Measurements from ENCODE around the gene PRKCB. TPM values are rescaled to one million over a fixed set of nuclear protein-coding genes. Genes with fewer than 3 reads are reported as not detected.

Gene PRKCB
- polyA plus RNA-seq, 2 of the 4 experiments (the other 2 are of a cell fraction): 0.09 to 0.22 TPM

- H3K9me3 ChIP-seq: no peaks in the 10 kb centered on the region
- ATAC-seq: no peak
- H3K4me3 ChIP-seq: no peak overlapping the region
- no peaks in the 10 kb centered on the region for H3K4me1 ChIP-seq
- no peak for FAIRE-seq
- no peak for TF ChIP-seq PHF8 (IDR thresholded peaks at IDR 0.05; ENCODE audit: borderline replicate concordance, low read depth)
- TF ChIP-seq MAX (IDR thresholded peaks at IDR 0.05): no peak
- TF ChIP-seq SMC3 (IDR thresholded peaks at IDR 0.05): no peak
- TF ChIP-seq NFE2L2 (conservative IDR thresholded peaks at IDR 0.05; ENCODE audit: low read length): no peak
- no peak for TF ChIP-seq ZNF302 (CRISPR knock-in tag; IDR thresholded peaks at IDR 0.05)
- no peak for TF ChIP-seq ZSCAN20 (CRISPR knock-in tag; IDR thresholded peaks at IDR 0.05)
- TF ChIP-seq JUN (IDR thresholded peaks at IDR 0.05): no peak
- no peak for TF ChIP-seq ELK1 (IDR thresholded peaks at IDR 0.05; ENCODE audit: low read depth, low read length)
- TF ChIP-seq NPAS2 (CRISPR knock-in tag; IDR thresholded peaks at IDR 0.05; ENCODE audit: borderline replicate concordance): no peak
- TF ChIP-seq HEYL (CRISPR knock-in tag; IDR thresholded peaks at IDR 0.05): no peak
- TF ChIP-seq ZFP36 (IDR thresholded peaks at IDR 0.05; ENCODE audit: borderline replicate concordance, partially characterized antibody): no peak
- no peak for TF ChIP-seq RARB (CRISPR knock-in tag; IDR thresholded peaks at IDR 0.05)
- TF ChIP-seq CEBPB (IDR thresholded peaks at IDR 0.05): no peak
- no peak for TF ChIP-seq ATOH8 (CRISPR knock-in tag; IDR thresholded peaks at IDR 0.05; ENCODE audit: low read depth)
- TF ChIP-seq MAFK (IDR thresholded peaks at IDR 0.05; ENCODE audit: partially characterized antibody): no peak
- TF ChIP-seq ZC3H11A (IDR thresholded peaks at IDR 0.05): no peak
- POLR2A ChIA-PET: no interaction called here
- CTCF ChIA-PET: no interaction called here
- WGBS (ENCODE audit: missing lambda C conversion rate): 1% methylated on average over 3 of the region's 3 CpGs
- H3K4me2 ChIP-seq: no peak overlapping the region
- no peak for DNase-seq (ENCODE audit: low read depth in 1 of 2, low spot score in 1 of 2)
- no peak overlapping the region for H3K27ac ChIP-seq
Observed at GRCh38 chr16:24149102-24149501, 313.3 kb downstream of the PRKCB start.

GRCh38 chr16:24150282-24150681 lies 314.5 kb downstream of the PRKCB start:
- H3K4me3 ChIP-seq: no peak overlapping the region
- ATAC-seq: no peak
- H3K4me2 ChIP-seq: no peak overlapping the region
- H3K9me3 ChIP-seq: no peaks in the 10 kb centered on the region
- CTCF ChIA-PET: no interaction called here
- 2% methylated on average over 2 of the region's 2 CpGs for WGBS (ENCODE audit: missing lambda C conversion rate)
- FAIRE-seq: no peak
- POLR2A ChIA-PET: no interaction called here
- DNase-seq (ENCODE audit: low read depth in 1 of 2, low spot score in 1 of 2): no peak
- no peak for TF ChIP-seq SREBF2 (IDR thresholded peaks at IDR 0.05)
- no peak for TF ChIP-seq KDM5A (IDR thresholded peaks at IDR 0.05)
- H3K27ac ChIP-seq: no peak overlapping the region
- H3K4me1 ChIP-seq: no peaks in the 10 kb centered on the region

GRCh38 chr16:24151482-24151939 lies 315.7 kb downstream of the PRKCB start:
- H3K4me2 ChIP-seq: no peak overlapping the region
- no peak for FAIRE-seq
- TF ChIP-seq GATA3 (IDR thresholded peaks at IDR 0.05; ENCODE audit: borderline replicate concordance) (no peak), KDM1A (IDR thresholded peaks at IDR 0.05; ENCODE audit: low read depth) (no peak), JUN (IDR thresholded peaks at IDR 0.05) (no peak), PBX3 (IDR thresholded peaks at IDR 0.05) (no peak), ZC3H11A (IDR thresholded peaks at IDR 0.05) (no peak), BHLHE40 (IDR thresholded peaks at IDR 0.05; ENCODE audit: low read depth, low read length) (no peak), HOXB13 (CRISPR knock-in tag; IDR thresholded peaks at IDR 0.05; ENCODE audit: low read depth) (no peak), RAD21 (conservative IDR thresholded peaks at IDR 0.05 in 1 of 2, IDR thresholded peaks at IDR 0.05 in 1 of 2) (no peak), FOSB (CRISPR knock-in tag; IDR thresholded peaks at IDR 0.05) (no peak), E2F6 (IDR thresholded peaks at IDR 0.05; ENCODE audit: borderline replicate concordance, low read depth) (no peak), ZSCAN20 (CRISPR knock-in tag; IDR thresholded peaks at IDR 0.05) (no peak), CTCF (IDR thresholded peaks at IDR 0.05) (no peak), ATOH8 (CRISPR knock-in tag; IDR thresholded peaks at IDR 0.05; ENCODE audit: low read depth) (no peak), JUNB (IDR thresholded peaks at IDR 0.05) (no peak), RARB (CRISPR knock-in tag; IDR thresholded peaks at IDR 0.05) (no peak), SREBF2 (IDR thresholded peaks at IDR 0.05) (no peak)

More at GRCh38 chr16:24151482-24151939, 315.7 kb downstream of the PRKCB start:
- ATAC-seq: 0 out of 6 replicates have a peak, but pooled peaks of 1 of the 2 experiments have one; percentile 56
- ChIA-PET POLR2A (no interaction called here), CTCF (no interaction called here)
- no peak overlapping the region for H3K27ac ChIP-seq
- H3K9me3 ChIP-seq: no peaks in the 10 kb centered on the region
- DNase-seq (ENCODE audit: low read depth in 1 of 2, low spot score in 1 of 2): no peak
- no peaks in the 10 kb centered on the region for H3K4me1 ChIP-seq
- 6% methylated on average over 5 of the region's 5 CpGs for WGBS (ENCODE audit: missing lambda C conversion rate)
- no peak overlapping the region for H3K4me3 ChIP-seq

Measured in A549 (cell line).